D721Med (cell line): Measurements from ENCODE around the gene SPDYE2B.
"Not testable (repeated sequence)": the region's sequence is repeated elsewhere in the genome, so short reads cannot be mapped to it uniquely, and the experiment has no call there.

Experiments
- DNase-seq: peaks from one replicate; pipeline ENCODE4 v3.0.0; 2011; ENCODE audit warnings: low spot score; ENCODE audit not compliant: insufficient read length
- FAIRE-seq: peaks from 2 replicates; lab custom pipeline; 2011; peaks lifted over from hg19 to GRCh38; lab: Jason Lieb, UNC

Gene SPDYE2B, protein sequence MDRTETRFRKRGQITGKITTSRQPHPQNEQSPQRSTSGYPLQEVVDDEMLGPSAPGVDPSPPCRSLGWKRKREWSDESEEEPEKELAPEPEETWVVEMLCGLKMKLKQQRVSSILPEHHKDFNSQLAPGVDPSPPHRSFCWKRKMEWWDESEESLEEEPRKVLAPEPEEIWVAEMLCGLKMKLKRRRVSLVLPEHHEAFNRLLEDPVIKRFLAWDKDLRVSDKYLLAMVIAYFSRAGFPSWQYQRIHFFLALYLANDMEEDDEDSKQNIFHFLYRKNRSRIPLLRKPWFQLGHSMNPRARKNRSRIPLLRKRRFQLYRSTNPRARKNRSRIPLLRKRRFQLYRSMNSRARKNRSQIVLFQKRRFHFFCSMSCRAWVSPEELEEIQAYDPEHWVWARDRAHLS

DNA sequence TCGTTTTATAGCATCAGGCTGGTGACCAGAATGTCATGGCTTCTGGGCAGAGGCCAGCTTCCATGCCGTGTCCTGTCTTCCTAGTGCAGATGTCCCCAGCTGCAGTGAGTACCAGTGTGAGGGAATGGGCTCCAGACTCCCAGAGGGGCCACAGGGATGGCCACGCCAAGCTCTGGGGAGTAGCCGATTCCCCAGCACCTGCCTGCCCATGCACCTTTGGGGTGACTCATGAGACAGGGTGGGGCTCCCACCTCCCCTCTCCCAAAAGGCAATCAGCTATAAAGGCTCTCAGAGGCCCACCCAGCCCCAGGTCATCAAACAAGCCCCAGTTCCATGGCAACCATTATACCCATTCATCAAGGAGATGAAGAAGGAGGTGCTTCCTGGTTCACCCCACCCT, at the start of gene SPDYE2B:
Gene SPDYE2B (plus strand): TSS at position 396 of the 400 bp plus-strand sequence. CDS start 2,030 bp downstream, outside the sequence.
- not testable (repeated sequence) for DNase-seq, FAIRE-seq

DNA sequence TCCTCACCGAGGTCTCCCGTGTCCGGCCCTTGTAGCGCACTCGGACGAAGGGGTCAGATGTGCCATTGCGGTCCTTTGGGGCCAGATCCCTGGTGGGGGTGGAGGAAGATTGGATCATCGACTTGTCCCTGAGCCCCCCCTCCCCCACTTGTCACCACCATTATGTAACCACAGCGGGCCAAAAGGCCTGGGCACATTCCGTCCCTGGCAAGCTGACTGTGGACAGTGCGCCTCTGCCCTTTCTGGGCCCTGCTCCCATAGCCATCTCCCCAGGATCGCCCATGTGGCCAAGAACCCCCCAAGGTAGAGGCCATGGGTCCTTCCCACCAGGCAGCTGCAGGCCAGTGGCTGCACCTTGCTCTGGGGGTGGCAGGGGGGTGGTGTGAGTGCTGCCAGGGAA, 47.8 kb upstream of the SPDYE2B start:
- not testable (repeated sequence) for FAIRE-seq

DNA sequence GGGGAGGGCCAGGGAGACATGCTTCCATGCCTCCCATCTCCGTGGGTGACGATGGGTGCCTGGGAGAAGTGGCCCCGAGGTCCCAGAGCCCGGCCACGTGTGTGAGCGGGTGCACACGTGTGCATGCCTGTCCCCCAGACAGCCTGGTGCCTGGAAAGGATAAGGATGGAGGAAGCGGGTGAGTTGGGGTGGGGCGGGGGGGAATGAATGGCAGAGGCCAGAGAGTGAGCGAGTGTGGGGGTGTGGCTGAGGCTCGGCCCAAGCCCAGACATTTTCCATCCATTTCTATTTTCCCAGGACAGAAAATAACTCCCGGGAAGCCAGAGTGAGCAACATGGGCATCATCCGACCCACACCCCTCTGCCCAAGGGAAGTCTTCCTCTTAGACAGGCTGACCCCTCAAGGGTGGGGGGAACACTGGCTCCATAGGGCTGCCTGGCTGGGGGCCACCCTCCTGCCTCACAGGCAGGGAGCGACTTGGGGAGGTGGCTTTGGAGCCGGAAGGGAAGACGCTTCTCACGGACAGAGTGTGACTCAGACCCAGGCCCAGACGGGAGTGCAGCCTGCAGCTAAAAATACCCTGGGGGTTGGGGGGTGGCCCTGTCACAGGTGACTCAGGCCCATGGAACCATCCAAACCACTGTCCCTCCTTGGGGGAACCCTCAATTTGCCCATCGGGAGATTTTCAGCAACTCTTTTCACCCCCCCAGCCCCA, 45.5 kb upstream of the SPDYE2B start:
- not testable (repeated sequence) for FAIRE-seq

More for the DNA sequence above, 47.8 kb upstream of the SPDYE2B start:
- DNase-seq = not testable (repeated sequence)

DNA sequence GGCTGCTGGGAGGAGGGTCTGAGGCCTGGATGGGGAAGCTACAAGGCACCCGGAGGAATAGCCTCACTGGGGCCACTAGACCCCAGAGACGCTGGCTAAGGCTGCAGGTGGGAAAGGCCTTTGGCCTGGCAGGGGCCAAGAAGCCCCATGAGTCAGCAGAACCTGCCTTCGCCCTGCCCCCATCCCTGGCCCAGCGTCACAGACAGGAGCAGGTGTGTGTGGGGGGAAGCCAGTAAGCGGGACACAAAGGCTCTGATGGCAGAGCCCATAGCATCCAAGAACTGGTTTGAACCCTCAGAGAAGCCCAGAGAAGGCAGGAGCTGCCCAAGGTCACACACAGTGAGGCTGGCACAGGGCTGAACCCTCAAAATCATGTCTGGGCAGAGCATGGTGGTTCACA, 43.3 kb upstream of the SPDYE2B start:
- DNase-seq, FAIRE-seq: not testable (repeated sequence)

More for the DNA sequence above, 45.5 kb upstream of the SPDYE2B start:
- DNase-seq = not testable (repeated sequence)

DNA sequence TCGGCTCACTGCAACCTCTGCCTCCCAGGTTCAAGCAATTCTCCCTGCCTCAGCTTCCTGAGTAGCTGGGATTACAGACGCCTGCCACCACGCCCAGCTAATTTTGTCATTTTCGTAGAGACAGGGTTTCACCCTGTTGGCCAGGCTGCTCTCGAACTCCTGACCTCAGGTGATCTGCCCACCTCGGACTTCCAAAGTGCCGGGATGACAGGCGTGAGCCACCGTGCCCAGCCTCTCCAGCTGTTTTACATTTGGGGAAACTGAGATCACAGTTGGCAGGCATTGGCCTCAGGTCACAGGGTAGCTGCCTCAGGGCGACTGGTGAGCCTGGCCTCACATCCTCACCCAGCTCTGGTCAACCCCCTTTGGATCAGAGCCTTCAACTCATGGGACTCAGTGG, 40.4 kb upstream of the SPDYE2B start:
- not testable (repeated sequence) for FAIRE-seq, DNase-seq

DNA sequence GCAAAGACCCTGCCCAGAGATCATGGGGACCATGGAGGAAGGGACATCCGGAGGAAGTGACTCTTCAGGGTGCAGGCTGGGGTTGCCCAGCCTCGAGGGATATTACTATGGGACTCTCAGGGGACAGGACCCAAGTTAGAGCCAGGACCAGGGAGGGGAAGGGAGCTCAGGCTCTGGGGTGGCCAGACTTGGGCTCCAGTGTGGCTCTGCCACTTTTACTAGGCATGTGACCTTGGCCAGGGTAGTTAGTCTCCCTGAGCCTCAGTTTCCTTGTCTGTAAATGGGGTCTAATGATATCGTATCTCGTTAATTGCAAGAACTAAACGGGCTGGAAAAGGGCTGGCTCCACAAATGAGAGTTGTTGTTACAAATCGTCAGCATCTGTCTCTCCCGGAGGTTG, 39.7 kb upstream of the SPDYE2B start:
- FAIRE-seq, DNase-seq: not testable (repeated sequence)

DNA sequence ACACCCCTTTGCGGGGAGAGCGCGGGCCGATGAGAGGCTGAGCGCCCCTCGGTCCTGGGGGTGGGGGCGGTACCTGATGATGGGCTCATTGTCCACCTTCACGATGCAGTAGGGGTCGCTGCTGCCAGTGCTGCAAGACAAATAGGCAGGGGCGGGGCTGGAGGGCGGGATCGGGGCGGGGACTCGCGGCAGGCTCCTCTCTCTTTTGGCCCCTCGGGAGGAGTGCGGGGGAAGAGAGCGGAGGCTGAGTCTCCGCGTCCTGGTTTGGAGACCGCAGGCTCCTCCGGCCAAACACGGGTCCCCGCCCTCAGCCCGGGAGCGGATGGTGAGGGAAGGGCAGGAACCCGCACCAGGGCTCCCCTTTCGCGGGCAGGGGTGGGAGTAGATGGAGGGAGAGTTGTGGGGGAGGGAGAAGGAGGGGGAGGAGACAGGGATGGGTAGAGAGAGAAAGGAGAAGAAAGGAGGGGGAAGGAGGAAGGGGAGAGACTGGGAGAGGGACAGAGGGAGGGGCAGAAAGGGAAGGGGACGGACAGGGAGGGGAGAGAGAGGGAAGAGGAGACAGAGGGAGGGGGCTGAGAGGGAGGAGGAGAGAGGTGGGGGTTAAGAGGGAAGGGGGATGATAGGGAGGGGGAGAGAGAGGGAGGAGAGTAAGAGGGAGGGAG, 39.0 kb upstream of the SPDYE2B start:
- FAIRE-seq, DNase-seq: not testable (repeated sequence)

DNA sequence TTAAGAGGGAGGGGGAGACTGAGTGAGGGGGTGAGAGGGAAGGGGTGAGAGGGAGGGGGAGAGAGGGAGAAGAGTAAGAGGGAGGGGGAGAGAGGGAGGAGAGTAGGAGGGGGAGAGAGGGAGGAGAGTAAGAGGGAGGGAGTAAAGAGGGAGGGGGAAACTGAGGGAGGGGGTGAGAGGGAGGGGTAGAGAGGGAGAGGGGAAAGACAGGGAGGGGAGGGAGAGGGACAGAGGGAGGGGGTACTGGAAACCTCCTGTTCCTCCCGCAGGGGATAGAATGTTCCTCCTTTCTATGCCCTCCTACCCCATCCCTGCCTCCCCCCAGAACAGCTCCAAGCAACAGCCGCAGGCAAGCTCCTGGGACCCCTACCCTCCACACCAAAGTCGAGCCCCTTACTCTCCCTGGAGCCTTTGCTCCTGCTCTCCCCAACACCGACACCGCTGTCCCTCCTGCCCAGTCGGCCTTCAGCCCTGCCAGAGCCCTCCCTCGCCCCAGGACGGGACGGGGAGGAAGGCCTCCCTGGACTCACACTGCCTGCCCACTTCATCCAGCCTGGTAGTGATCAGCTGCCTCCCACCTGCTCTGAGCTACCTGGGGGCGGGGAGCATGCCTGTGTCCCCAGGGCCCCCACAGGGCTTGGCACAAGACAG, 38.3 kb upstream of the SPDYE2B start:
- DNase-seq, FAIRE-seq: not testable (repeated sequence)

DNA sequence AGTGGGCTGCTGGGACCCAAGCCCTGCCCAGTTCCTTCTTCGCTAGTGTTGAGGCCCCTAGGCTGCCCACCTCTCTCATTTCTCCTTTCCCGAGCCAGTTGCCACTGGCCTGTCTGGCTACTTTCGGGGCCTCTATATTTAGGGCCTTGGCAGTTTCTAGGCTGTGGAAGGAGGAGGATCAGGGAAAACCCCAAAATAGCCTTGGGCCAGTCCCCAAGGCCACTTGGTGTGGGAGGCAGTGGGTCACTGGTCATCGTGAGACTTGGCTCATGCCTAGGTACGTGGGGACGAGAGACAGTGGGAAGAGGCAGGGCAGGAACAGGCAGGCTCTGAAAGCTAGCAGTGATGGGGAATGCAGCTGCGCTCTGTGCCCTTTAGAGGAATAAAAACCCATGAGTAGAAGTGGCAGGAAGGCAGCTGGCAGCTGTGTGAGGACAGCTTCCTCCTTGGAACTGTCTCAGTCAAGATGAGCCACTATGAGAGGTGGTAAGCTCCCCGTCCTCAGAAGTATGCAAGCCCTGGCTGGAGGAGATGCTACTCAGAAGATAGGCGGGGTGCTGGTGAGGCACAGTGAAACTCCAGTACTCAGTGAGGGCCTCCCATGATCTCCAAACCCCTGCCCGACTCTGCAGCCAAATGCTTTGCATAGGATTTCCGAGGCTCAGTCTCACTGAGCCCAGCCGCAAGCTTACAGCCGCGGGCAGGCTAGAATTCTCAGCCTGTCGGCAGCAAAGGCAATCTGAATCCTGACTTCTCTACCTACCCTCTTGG, 36.4 kb upstream of the SPDYE2B start:
- not testable (repeated sequence) for FAIRE-seq

DNA sequence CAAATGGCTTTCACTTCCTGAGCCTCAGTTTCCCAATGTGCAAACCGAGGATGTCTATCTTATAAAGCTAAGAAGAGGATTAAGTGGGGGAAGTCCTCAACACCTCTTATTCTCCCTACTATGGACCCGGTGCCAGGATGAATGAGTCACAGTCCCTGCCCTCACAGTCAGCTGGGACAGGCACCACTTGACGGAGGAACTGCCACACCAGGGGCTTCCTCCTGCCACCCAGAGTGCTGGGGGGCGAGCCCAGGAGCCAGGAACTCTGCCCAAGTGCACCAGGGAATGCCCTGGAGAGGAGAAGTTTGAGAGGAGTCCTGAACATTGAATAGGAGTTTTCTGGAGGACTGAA, 35.8 kb upstream of the SPDYE2B start:
- not testable (repeated sequence) for DNase-seq, FAIRE-seq

More for the DNA sequence above, 36.4 kb upstream of the SPDYE2B start:
- not testable (repeated sequence) for DNase-seq

DNA sequence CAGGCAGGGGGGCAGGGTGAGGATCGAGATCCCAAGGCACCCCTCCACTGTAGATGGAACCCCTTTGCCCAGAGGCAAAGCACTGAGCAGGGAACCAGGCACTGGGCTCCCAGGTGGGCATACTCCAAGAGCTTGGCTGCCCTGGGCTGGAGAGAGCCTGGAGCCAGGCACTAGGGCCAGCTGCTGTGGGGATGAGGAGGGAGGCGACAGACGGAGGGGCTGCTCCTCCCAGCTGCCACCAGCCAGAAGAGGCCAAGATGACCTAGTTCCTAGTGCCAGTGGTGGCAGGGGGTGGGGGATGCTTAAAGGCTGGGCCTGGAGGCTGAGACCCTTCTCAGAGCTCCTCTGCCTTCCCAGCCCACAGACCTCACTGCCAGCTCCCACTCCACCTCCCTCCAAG, 35.2 kb upstream of the SPDYE2B start:
- not testable (repeated sequence) for FAIRE-seq, DNase-seq

DNA sequence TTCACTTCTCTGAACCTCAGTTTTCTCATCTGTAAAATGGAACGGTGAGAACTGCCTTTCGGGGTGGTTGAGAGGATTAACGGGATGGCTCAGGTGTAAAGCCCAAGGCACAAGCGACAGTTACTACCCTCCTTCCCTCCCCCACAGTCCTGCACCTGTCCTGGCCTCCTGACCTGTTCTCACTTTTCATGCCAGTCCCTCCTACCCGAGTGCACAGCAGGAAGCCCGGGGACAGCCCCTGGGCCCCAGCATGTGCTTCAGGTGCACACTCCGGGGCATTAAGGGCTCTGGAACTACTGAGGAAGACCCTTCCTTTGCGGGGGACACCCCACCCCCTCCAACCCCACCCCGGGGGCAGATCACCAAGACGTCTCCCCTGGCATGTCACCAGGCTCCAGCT, 34.2 kb upstream of the SPDYE2B start:
- FAIRE-seq, DNase-seq: not testable (repeated sequence)

DNA sequence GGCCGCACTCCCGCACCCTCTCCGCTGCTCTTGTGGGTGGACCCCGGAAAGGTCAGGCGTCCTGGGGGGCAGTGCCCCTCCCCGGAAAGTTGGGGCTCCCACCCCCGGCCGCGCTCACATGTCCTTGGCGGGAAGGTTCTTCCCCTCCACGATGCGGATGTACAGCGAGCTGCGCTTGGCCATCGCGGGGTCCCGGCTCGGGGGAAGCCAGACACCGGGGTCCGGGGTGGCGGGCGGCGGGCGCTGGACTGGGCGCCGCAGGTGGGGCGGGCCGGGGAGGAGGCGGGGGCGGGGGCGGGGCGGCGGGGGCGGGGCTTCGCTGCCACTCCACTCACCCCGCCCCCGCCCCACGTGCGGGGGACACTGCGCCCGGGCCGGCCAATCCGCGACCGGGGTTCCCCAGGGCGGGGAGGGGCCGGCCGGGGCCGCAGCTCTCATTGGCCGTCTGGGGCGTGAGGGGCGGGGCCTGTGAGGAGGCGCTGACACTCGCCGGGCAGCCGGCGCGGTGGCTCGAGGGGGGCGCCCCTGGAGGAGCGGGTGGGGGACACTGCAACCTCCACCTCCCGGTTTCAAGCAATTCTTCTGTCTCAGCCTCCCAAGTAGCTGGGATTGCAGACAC, 33.5 kb upstream of the SPDYE2B start, which contains the start of gene RASA4:
Gene RASA4 (minus strand): TSS at position 250 of the 619 bp plus-strand sequence. CDS start 67 bp downstream, at position 183.
- not testable (repeated sequence) for DNase-seq, FAIRE-seq

DNA sequence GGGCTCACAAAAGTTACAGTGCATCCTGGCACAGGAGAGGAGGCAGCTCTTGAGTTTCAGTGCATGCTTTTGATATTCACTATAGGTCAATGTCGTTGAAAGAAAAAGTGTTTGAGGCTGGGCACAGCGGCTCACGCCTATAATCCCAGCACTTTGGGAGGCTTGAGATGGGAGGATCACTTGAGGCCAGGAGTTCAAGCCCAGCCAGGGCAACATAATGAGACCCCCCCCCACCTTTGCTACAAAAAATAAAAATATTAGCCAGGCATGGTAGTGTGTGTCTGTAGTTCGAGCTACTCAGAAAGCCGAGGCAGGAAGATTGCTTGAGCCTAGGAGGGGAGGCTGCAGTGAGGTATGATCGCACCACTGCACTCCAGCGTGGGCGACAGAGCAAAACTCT, 32.0 kb upstream of the SPDYE2B start:
- not testable (repeated sequence) for FAIRE-seq, DNase-seq

DNA sequence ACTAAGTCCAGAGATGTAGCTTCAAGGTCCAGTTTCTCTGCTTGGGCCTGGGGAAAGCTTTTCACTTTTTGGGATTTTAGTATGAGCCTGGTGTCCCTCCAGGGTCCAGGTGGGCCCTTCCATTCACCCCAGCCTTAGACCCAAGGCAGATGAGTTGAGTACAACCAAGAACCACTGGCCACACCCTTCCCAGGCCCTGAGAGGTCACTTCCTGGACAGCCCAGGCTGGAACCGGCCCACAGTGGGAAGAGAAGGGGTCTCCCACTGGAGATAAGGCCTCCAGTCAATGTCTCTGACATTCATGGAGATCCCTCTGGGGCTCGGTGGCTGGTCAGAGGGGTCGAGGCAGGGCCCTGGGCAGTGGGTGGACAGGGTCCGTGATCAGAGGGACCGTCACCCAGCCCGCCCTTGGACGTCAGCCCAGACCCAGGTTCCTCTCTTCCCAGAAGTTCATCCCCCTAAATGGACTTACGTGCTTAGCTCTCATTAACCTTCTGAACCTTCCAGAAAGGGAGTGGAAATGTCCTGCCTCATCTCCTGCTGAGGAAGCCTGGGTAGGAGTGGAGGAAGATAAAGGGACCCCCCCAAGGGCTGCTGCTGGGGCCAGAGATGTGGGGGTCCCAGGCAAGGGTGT, 22.7 kb upstream of the SPDYE2B start:
- not testable (repeated sequence) for FAIRE-seq, DNase-seq

DNA sequence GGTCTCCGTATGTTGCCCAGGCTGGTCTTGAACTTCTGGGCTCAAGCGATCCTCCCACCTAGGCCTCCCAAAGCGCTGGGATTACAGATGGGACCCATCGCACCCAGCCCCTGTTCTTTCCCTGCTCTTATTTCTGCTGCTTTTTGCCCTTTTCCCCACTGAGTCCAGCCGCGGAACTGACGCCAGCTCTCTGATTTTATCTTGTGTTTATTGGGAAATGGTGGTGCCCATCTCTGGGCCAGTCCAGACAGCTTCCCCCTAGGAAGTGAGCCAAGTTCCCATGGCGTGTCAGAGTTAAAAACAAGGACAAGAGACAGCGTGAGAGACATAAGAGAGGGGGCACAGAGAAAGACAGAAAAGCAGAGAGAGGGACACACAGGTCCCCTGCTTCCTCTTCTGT, 19.5 kb upstream of the SPDYE2B start:
- not testable (repeated sequence) for DNase-seq, FAIRE-seq

DNA sequence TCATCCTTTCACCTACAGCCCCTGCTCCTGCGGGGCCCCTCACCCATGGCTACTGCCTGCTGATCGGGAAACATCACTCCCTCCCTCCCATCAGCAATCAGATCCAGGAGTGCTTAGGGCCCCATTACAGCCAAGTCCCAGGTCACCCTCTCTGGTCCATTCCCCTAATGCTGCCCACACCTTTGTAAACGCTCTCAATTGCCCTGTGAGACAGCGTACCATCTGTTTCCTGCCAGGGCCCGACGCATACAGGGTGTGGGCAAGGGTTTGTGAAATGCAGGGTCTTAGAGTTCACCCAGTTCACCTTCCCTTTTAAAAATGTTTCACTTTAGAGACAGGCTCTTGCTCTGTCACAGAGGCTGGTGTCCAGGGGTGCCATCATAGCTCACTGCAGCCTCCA, 15.8 kb upstream of the SPDYE2B start:
- FAIRE-seq, DNase-seq: not testable (repeated sequence)

DNA sequence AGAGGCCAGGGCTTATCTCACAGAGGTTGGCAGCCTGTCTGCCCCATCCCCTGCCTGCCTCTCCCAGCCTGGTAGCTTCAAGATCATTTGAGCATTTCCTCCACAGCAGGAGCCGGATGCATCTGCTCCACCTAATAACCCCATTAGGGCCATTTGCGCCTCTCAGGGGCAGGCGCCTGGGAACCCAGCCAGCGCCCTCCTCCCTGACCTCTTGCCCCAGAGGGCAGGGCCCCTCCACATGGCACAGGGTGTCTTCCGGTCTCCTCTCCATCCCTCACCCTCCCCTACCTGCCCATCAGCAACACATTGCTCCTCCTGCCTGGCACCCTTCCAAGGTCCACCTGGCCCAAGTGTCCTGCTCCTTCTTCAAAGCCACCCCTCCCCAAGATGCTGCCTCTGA, 14.8 kb upstream of the SPDYE2B start:
- DNase-seq, FAIRE-seq: not testable (repeated sequence)
